Measurements from ENCODE around the gene PPP2R2C.

Gene PPP2R2C

DNA sequence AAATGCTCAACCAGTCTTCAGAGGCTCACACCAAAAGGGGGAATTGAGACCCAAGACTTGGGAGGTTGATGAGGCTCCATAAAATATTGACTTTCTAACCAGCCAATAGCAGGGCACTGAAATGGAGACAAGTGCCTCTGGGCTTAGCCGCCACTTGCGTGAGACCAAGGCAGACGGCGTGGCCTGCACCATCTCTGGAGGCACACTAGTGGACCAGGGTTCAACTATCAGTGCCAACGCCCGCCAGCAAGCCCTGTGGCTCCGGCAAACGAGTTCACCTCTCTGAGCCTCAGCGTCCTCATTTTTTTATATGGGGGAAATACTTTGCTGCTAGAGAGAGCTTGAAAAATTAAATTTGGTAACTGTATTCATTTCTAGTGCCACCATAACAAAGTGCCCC is 50.3 kb downstream of the PPP2R2C start:
- DNase-seq, result no peak

GRCh38 chr4:6421397-6421796 is 51.0 kb downstream of the PPP2R2C start:
- DNase-seq, result no peak

DNA sequence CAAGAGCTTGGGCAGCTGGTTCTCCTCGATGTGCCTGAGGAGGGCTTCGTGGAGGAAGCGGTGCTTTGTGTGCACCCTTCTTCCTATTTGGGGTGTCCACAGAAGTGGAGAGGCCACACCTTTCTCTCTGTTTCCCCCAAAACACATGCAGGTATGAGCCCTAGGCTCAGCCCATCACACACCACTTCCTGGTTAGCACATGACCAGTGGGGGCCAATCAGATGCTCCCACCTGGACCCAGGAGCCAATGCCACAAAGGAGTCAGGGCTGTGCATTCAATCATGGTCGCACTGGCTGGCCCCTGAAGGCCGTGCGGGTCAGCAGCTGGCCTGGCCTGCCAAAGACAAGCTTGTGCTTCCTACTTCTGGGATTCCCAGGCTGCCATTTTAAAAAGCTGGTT is 51.4 kb downstream of the PPP2R2C start:
- no peak for DNase-seq

- DNase-seq, result no peak
Observed at GRCh38 chr4:6420036-6420435, 52.4 kb downstream of the PPP2R2C start.

- no peak for DNase-seq
Observed at GRCh38 chr4:6419452-6420028, 52.9 kb downstream of the PPP2R2C start.

GRCh38 chr4:6418193-6418755 is 54.1 kb downstream of the PPP2R2C start:
- DNase-seq, result no peak

GRCh38 chr4:6417516-6418050 is 54.8 kb downstream of the PPP2R2C start:
- no peak for DNase-seq

DNA sequence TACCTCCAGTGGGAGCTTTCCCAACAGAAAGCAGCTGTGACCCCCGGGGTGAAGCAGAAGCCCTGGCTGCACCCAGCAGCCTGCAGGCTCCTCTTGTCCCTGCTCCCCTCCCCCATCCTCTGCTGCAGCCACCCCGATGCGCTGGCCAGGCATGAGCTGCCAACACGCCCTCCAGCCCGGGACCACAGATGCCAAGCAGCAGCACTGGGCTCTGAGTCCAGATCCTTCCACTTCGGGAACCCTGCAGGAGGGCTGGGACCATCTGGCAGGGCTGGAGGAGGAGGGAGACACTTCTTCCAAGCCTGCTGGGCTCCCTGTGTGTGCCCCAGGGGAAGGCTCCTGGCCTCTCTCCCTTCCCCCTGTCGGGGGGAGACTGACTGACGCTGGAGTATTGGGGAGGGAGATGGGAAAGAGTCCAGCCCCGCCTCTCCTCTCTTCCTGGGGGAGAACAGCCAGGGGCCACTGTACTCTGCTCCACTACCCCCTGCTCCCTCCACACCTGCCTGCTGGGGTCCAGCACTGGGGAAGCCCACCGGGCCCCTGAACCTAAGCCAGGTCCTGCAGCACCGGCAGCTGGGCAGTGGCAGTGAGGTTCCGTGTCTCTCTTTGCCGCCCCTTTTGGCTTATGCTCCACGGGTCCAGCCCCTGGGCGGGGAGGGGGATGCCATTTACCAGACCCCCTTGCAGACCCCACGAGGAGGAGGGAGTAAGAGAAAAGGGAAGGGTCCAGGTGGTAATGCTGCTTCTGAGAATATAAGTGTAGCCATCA is 55.7 kb downstream of the PPP2R2C start:
- no peak for DNase-seq

DNA sequence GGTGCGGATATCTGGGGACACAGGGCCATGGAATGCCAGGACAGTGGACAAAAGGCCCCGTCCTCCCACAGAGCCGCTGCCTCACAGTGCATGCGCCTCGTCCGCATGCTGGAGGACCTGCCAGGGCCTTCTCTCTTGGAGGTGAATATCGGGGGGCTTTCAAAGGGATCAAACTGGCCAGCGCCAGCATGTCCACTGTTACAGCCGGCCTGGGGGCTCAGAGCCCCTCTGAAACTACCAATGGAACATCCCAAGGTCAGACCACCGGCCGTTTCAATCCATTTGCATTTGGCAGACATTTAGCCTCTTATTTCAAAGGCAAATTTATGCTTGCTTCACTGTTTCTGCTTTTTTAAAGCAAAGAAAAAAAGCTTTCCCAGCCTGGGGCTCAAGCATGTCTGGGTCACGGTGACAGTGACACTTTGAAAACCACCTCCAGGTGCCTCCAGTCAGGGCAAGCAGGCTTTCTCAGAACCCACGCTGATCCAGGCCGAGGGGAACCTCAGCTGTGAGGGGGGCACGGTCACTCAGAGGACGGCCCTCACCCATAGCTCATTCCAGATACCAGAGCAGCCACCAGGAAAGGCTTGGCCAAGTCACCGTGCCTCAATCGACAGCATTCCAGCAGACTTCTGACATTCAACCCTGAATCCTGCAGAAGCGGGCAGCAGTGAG is 57.2 kb downstream of the PPP2R2C start:
- no peak for DNase-seq

- DNase-seq, result no peak
Observed at GRCh38 chr4:6414578-6414977, 57.8 kb downstream of the PPP2R2C start.

GRCh38 chr4:6410664-6411063 is 61.8 kb downstream of the PPP2R2C start:
- DNase-seq, result no peak

GRCh38 chr4:6410068-6410467 is 62.3 kb downstream of the PPP2R2C start:
- no peak for DNase-seq

GRCh38 chr4:6409381-6409780 is 63.0 kb downstream of the PPP2R2C start:
- no peak for DNase-seq

GRCh38 chr4:6408263-6408662 is 64.2 kb downstream of the PPP2R2C start:
- no peak for DNase-seq

DNA sequence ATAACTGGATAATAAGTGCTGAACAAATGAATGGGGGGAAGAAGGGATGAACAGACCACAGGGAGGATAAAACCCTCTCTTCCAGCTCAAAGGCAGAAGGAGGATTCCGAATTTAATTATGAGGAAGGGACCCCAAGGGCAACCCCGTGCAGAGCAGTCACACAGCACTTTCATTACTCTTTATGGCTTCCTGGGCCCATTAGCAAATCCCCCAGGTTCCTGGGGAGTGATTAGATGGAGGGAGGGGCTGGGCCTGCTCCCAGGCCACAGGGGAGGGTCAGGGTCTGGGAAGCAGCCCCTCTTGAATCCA is 67.1 kb downstream of the PPP2R2C start:
- no peak for DNase-seq

DNA sequence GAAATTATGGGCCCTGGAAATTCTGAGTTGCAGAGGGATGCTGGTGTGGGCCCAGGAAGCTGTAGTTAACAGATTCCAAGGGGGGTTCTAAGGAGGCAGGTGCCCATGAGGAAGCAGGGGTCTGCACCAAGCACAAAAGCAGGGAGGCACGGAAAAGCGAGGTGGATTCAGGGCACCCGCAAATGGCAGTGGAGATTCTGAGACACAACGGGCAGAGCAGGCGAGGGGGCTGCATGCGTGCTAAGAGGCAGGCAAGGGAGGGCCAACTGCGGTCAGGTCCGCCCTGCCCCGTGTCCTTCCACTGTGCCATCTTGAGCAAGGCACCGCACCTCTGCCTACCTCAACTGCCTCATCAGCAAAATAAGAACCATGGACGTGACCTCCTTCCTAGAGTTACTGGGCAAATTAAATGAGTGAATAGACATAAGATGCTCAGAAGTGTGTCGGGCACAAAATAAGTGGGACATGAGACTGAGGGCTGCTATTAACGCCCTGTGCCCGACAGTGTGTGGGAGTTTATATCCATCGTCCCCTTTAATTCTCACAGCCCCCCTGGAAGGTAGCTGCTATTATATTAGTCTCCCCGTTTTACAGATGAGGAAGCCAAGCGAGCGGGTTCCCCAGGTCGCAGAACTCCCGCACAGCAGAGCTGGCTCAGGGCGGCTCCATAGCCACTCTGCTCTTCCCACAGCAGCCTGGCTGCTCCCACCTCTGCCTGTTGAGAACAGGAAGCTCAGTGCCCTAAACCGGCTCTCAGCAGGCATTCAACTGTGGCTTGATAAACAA is 67.6 kb downstream of the PPP2R2C start:
- DNase-seq, result no peak

DNA sequence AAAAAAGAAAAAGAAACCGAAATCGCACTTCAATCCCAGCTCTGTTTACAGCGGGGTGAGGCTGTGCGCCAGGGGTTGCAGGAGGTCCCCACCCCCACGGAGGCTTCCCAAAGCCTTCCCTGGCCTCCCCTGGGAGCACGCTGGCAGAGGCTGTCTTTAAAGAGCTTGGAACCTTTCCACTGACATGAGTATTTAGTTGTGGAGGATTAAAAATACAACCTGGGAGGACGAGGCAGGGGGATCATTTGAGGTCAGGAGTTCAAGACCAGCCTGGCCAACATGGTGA is 69.1 kb downstream of the PPP2R2C start:
- no peak for DNase-seq

GRCh38 chr4:6402566-6403399 is 69.6 kb downstream of the PPP2R2C start:
- no peak for DNase-seq

- no peak for DNase-seq
Observed at GRCh38 chr4:6401797-6402196, 70.6 kb downstream of the PPP2R2C start.

DNA sequence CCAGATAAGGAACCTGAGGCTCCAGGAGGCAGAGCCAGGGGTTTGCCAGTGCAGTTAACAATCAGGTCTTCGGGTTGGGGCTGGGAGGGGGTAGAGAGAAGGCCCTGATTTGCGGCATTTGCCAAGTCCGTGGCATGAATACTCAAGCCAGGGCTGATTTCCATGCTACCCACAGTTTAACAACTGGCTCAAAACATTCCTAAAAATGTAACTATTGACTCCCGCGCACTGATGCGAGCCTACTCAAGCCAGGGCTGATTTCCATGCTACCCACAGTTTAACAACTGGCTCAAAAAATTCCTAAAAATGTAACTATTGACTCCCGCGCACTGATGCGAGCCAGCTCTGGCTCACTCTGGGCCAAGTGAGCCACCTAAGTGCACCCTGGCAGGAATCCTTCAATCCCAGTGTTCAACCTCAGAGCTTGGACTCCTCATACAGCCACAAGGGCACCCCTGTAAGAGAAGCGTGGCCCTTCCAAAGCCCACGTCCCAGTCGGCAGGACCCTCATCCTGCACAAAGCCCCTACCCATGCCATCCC is 75.6 kb downstream of the PPP2R2C start:
- DNase-seq, result no peak

DNA sequence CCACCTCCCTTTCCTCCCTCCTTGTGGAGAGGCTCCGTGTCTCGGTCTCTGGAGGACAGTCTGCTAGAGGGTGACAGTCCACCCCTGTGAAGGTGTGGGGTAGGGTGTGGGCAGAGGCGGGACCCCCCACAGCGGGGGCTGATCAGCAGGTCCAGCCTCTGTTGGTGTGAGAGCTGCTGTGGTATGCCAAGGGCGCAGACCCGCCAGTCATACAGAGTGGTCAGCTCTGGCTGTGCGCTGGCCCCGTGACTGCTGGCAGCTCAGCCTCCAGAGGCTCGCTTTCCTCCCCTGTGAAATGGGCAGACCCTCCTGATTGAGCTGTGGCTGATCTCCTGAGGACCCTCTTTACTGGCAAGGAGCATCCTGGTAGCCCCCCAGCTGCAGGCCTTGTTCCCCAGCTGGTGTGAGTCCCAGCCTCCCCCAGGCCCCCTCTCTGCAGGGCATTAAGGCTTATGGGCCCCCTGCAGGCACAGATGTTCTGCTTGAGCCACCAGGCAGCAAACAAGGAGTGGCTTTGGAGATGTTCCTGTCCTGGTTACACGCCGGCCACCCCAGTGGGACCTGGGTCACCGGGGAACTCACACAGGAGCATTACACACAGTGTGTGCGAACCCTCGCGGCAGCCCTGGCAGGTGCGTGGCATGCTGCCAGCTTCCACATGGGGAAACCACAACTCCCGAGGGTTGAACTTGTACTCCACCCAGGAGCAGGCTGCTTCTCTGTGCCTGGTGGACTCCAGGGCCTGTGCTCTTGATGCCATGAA is 76.8 kb downstream of the PPP2R2C start:
- no peak for DNase-seq

Data from fibroblast of skin of back (primary cell).